ENCODE measurements around the gene DIRAS3.

- TF ChIP-seq CTCF (IDR thresholded peaks at IDR 0.05), result no peak
- TF ChIP-seq POLR2AphosphoS5 (IDR thresholded peaks at IDR 0.05), result no peak
- no peak for TF ChIP-seq POLR2A (IDR thresholded peaks at IDR 0.05)
These were observed at the start of gene DIRAS3 for GRCh38 chr1:68049941-68050878.

All from prostate gland (tissue), 2 donors.